Prostate gland (tissue), 2 donors: ENCODE measurements around the gene DERL3.

Experiments used
- POLR2A ChIP-seq: fragments of 450-650 bp; IDR thresholded peaks from one replicate; pipeline ENCODE4 v1.6.1; 2016; ENCODE audit warnings: antibody characterized with exemption, mild to moderate bottlenecking
- POLR2AphosphoS5 ChIP-seq: sonication (generic); formaldehyde crosslinking; IDR thresholded peaks from one replicate; pipeline ENCODE4 v1.6.1; 2017; ENCODE audit warnings: antibody characterized with exemption
- TF ChIP-seq, protein P1 (sequence below), 4 experiments: fragments of 200-600 bp in 2 of 4; fragments of 450-650 bp in 2 of 4; sonication (generic) in 2 of 4; IDR thresholded peaks; 1 replicate in 3 of 4; 2 replicates in 1 of 4; pipeline ENCODE4 v1.5.1; 2016 to 2019; ENCODE audit warnings: antibody characterized with exemption in 4 of 4, mild to moderate bottlenecking in 2 of 4, moderate library complexity in 2 of 4

- TF ChIP-seq, protein P1, sequence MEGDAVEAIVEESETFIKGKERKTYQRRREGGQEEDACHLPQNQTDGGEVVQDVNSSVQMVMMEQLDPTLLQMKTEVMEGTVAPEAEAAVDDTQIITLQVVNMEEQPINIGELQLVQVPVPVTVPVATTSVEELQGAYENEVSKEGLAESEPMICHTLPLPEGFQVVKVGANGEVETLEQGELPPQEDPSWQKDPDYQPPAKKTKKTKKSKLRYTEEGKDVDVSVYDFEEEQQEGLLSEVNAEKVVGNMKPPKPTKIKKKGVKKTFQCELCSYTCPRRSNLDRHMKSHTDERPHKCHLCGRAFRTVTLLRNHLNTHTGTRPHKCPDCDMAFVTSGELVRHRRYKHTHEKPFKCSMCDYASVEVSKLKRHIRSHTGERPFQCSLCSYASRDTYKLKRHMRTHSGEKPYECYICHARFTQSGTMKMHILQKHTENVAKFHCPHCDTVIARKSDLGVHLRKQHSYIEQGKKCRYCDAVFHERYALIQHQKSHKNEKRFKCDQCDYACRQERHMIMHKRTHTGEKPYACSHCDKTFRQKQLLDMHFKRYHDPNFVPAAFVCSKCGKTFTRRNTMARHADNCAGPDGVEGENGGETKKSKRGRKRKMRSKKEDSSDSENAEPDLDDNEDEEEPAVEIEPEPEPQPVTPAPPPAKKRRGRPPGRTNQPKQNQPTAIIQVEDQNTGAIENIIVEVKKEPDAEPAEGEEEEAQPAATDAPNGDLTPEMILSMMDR (IDR thresholded peaks at IDR 0.05) = no peak
- TF ChIP-seq POLR2A (no peak), POLR2AphosphoS5 (no peak)
Measured at GRCh38 chr22:23789121-23789520, 49.7 kb downstream of the DERL3 start.
